Ureter (tissue), 1 donor: ENCODE results near the gene ADD1. TPM values are rescaled to one million over a fixed set of nuclear protein-coding genes. Genes with fewer than 3 reads are reported as not detected.
"Not testable (repeated sequence)": the region's sequence is repeated elsewhere in the genome, so short reads cannot be mapped to it uniquely, and the experiment has no call there.

Experiments
- DNase-seq: peaks from one replicate; pipeline ENCODE4 v3.0.0-alpha.2; 2020; ENCODE audit warnings: low spot score
- total RNA-seq: library from RNA; stranded (reverse); gene quantifications from one replicate; pipeline ENCODE4 v1.2.4, GENCODE V29; 2023
- donor health status: DM: yes; HTN: yes; CAD: no.

The ADD1 gene
- total RNA-seq, 1 donor from 2014 or later, result 416 TPM

DNA sequence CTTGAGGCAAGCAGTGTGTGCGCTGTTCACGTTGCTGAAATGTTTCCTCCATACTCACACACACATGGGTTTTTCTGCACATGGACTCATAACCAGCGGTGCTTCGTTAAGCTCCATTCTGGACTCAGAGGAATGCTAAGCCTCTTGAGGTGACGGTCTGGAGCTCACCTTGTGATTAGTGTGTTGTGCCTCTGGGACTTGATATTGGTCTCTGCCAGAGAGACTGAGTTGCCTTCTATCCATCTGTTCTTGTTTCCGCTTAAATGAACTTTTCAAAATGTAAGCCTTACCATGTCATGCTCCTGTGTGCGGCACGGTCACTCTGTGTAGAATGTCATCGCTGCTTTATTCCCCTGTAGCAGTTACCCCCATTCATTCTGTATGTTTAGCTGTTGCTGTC is 42.5 kb downstream of the ADD1 start:
- DNase-seq, result no peak

DNA sequence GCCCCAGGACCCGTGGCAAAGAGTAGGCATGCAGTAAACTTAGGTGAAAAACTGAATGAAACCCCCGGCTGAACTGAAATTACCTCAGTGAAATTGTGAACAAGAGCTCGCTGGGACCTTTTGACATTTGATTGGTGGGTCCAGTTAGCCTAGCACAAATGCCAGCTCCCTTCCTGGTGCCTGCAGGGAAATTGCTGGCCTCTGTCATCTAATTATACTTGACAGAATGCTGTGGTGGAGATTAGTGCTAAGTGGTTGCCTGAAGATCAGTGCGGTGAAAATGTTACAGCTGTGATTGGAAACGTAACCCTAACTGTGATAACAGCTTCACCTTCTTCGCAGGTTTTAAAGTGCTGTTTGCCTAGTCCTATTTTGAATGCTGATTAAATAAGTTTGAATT is 43.0 kb downstream of the ADD1 start:
- DNase-seq, result no peak

DNA sequence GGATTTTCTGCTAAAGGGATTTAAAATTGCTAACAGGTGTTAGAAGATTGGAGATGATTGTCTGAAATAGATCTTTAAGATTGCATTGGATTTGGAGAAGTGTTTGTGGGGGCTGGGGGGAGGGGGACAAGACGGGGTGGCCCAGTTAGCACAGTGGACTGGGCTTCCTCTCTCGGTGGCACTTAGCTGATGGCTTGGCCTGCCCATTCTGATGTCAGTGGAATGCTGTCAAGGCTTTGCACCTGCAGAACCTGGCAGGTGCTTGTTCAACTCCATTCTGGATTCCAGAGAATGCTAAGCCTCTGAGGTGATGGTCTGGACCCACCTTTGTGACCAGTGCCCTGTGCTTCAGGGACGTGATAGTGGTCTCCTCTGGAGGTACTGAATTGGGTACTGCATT is 43.7 kb downstream of the ADD1 start:
- DNase-seq, result no peak

DNA sequence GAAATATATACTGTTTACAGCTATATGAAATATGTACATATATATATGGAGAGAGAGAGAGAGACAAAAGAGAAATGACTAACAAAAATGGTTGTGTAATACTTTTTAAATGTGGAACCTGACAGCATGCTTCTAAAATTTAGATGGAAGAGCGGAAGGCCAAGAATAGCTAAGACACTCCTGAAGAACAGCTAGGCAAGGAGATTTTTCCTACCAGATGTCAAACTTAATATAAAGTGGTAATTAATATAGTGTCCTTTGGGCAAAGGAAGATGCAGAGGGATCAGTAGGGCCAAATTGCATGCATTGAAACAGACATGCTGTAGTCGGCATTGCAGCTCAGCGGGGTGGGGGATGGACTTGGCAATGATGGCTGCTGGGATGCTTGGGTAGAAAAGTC is 45.2 kb downstream of the ADD1 start:
- DNase-seq, result no peak

DNA sequence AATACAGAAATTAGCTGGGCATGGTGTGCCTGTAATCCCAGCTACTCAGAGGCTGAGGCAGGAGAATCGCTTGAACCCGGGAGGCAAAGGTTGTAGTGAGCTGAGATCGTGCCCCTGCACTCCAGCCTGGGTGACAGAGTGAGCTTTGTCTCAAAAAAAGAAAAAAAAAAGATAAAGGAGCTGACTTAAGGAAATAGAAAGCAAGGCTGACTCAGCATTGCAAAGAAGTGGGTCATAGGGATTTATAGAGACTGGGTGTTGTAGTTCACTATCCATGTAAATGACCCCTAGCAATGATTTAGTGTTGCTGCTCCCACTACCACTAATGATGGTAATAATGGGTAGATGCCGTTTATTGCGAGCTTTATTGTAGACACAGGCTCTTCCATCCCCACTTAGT is 47.6 kb downstream of the ADD1 start:
- no peak for DNase-seq

DNA sequence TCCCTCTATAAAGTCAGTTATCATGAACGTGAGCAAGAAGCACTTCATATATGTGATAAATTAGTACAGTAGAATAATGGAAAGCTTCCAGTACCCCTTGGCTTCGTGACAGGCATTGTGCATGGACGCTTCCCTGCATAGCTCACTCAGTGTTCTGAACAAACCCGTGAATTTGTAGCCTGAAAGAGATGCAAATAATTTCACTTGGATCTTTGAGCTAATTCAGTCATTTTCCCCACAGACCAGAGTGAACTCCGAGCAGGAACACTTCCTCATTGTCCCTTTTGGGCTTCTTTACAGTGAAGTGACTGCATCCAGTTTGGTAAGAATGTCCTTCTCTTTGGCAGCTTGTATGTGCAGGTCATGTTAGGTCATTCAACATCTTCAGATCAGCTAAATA is 50.1 kb downstream of the ADD1 start:
- no peak for DNase-seq

DNA sequence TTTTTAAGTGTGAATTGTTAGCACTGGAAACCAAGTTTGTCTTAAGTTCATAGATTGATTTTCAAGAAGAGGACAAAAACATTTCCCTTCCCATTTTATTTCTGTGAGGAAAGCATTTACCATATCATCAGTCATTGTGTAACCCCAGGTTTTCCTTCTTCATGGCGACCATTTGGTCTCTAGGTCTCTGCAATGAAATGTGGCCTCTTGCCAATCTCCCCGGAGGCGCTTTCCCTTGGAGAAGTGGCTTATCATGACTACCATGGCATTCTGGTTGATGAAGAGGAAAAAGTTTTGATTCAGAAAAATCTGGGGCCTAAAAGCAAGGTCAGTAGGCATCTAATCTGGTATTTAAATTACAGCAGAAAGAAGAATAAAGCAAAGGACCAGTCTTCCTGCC is 54.4 kb downstream of the ADD1 start:
- DNase-seq, result no peak

DNA sequence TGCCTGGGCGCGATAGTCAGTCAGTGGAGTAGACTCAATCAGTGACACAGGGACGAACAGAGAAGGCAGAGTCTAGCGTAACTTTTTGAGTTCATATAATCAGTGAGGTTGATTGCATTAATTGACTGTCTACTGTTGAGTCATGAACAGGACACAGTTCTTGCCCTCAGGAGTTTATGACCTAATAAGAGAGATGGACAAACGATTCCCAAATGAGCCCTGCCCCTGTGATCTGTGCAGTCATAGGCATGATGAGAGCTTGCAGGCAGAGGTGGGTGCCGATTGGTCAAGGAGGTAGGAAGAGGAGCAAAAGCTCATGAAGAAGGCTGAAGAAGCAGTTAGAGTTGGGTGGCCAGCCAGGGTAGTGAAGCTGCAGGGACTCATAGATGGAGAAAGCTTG is 57.1 kb downstream of the ADD1 start:
- DNase-seq, result no peak

DNA sequence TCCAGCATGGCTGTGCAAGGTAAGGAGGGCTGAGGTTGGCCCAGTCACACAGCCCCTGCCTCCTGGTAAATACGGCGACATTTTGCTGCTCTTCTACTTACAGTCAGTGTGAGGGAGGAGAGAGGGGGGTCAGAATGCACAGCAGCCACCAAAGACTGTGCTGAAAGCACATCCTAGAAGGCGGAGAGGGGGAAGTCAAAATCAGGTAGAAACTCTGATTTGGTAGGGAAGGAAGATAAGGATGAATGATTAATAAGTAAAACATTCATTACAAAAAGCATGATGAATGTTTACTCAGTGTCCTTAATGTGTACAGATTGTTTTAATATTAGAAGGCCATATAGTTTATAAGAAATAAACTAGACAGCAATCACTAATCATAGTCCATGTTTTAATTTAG is 57.5 kb downstream of the ADD1 start:
- no peak for DNase-seq

DNA sequence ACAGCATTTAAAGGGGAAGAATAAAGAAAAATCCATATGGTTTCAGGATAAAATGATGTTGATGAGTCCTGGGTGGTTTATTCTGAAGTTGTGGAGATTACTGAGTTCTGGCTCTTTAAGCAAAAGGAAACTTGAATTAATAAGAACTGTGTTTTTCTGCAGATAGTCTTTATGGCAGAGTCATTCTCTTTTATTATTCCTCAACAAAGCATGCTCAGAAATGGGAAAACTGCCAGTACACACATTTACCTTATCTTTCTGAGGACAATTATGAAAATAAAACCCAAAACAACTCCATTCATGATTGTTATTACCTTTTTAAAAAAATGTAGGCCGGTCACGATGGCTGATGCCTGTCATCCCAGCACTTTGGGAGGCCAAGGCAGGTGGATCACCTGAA is 58.5 kb downstream of the ADD1 start:
- DNase-seq, result no peak

DNA sequence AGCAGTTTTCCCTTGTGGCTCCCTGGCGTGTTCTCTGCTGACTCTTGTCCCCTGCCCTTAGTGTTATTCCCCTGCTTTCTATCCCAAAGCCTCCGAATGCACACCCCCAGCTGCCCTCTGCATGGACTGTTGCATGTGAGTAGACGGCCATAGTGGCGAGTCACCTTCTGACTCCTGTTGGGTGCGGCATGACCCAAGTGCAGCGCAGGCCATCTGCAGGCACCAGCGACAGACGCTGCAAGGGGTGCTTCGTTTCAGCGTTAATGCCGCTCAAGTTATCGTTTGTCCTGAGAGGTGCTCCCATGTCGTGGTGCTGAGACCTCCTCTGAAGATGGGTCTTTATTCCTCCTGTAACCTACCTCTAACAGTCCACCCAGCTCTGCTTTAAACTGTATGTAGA is 61.9 kb downstream of the ADD1 start:
- DNase-seq, result no peak

DNA sequence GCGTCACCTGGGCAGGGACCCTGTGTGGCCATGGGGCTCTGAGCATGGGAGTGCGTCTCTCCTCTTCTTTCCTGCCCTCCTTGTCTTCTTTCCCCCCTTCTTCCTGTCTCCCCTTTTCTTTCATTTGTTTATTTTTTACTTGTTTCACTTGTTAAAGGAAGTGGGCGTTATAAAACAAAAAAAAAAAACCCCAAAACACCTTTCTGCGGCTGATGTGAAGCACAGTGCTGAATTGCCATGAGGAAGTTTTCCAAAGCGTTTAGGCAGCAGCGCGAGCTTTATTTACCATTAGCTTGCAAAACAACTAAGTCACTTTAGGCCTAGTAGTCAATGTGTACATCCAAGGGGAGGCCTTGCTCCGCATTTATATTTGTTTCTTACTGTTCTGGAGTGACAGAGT is 62.6 kb downstream of the ADD1 start:
- DNase-seq, result no peak

DNA sequence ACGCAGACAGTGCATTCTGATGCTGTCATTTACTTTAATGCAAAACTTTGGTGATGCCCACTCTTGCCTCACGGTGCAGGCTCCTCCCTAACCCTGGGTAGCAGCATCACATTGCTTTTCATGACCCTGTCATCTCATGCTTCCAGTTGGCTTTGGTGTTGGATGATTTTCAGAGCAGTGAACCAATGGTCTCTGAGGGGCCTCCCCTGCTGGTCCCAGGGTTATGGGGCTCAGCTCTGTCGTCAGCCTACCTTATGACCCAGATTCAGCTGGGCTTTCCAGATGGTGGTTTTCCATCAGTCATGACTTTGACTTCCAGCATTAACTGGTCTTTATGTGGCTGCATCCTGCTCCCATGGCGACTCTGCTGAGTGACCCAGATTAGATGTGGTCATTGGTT is 63.6 kb downstream of the ADD1 start:
- no peak for DNase-seq

DNA sequence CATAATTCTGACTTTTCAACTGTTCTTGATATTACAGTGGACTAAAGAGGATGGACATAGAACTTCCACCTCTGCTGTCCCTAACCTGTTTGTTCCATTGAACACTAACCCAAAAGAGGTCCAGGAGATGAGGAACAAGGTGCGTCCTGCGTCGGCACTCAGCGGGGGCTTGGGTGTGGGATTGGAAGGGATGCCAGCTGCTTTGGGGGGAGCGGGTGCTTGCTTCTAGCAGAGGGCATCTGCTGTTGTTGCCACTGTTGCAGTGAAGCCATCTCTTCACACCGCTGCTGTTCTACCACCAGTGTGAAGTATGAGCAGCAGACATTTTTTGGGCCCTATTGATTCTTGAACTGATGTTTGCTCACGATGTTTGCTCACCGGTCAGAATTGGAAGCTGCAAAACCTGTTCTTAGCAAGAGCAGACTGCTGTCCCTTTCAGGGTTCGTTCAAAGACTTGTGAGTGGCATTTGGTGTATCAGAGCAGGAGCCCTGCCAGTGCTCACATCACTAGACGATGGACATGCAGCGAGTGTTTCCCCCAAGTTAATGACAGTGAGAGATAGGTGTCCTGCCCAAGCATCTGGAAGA is 64.2 kb downstream of the ADD1 start:
- DNase-seq, result no peak

DNA sequence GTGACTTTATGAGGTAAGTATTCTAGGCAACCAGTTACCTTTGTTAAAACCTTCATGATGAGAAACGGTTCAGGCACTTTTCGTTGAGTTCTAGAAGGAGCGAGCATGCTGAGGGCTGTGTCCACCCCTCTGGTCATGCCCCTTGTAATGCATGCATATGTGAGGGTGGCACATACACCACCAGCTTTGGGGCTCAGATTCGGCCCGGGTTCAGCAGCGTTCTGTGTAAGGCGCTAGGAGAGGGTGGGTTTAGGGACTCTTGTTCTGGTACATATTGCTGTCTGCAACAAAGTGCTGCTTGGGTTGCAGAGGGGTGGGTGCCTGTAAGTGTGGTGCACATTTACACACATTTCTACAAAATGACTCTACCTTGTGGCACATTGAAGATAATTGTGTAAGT is 65.0 kb downstream of the ADD1 start:
- no peak for DNase-seq

DNA sequence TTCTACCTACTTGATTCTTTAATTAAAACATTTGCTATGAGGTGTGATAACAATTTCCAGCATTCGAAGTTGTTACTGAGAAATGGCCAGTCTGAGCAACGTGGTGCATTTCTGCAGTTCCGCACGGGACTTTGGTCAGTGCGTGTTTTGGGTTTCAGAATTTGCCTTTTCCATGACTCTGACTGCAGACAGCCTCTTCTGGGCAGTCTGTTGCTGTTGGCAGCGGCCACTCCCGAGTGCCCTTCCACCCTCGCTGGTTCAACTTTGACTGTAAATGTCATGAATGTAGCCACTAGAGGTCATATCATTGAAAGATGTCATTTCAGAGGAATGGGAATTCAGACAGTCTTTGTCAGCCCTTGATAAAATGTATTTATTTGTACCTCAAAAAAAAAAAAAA is 65.9 kb downstream of the ADD1 start:
- DNase-seq, result no peak

DNA sequence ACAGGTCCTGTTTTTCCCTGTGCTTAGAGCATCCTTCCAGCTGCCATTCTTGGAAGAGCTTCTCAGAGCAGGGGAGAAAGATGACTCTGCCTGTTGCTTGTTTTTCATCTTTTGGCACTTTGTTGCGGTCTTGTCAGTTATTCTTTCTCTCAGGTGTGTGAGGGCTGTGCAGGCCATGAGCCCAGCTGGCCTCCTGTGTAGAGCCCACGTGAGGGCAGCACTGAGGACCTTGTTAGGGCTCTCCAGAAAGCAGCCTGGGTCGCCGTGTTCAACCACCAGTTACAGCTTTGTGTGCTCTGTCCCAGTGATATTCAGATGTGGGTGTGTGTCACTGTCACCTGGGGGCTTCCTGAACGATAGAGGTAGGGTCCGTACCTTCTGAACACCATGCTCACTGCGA is 66.8 kb downstream of the ADD1 start:
- DNase-seq, result no peak

DNA sequence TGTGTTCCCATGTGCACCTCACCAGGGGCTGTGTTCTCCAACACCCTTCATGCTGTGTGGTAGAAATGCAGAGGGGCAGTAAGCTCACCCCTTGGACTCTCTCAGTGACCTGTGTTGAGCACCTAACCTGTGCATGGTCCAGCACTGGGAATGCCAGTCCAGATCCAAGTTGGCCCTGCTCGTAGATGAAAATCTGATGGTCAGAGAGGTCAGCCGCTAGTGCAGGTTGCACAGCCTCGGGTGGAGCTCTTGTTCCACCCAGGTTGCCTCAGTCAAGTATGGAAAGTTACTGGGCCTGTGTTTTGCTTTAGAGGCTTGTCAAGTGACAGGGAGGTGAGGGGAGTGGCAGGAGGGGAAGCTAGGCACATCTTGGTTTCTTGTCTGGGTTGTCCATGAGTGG is 68.2 kb downstream of the ADD1 start:
- no peak for DNase-seq

DNA sequence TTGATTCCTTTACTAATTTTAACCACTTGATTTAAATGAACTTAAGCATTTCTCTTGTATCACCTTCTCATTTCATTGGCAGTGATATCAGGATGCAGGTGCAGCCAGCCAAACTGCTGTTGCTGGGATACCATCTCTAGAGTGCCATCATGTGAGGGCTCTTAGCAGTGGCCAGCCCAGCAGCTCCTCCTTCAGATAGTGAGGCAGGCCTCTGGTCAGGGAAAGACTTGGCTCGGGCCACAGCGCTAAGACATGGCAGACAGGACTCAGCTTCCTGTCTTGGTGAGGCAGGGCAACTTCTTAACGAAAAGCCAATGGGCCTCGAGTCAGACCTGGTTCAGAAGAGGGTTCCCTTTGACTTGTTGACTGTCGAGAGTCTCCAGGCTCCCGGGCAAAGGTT is 69.5 kb downstream of the ADD1 start:
- DNase-seq, result no peak

DNA sequence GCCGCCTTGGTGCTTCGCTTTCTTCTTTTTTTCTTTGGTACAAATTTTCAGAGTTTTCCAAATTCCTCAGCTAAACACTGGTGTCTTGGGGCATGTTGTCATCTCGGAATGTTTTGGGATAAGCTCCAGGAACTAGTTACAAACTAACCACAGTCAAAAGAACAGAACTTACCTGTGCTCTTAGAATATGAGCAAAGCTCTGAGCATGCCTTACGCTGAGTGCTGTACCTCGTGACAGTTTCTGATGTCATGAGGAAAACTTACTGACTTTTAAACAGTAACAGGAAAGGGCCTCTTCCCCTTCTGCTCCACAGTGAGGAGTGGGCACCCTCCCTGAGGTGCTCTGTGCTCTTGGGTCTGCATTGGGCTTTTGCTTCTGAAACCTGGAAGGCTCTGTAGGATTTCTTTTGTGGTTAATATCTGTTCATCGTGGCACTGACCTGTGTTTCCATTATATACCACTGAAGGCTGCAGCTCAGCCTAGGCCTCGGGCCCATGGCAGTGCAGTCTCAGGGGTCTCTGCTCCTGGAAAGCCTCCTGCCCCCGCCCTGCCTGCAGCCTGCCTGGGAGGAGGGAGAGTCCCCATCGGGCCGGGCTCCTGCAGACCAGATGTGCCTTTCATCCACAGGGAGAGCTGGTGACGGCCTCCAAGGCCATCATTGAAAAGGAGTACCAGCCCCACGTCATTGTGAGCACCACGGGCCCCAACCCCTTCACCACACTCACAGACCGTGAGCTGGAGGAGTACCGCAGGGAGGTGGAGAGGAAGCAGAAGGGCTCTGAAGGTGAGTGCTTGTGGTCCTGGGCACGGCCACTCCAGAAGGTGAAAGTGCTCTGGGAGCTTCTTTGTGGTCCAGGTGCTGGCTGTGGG is 70.8 kb downstream of the ADD1 start:
- no peak for DNase-seq

DNA sequence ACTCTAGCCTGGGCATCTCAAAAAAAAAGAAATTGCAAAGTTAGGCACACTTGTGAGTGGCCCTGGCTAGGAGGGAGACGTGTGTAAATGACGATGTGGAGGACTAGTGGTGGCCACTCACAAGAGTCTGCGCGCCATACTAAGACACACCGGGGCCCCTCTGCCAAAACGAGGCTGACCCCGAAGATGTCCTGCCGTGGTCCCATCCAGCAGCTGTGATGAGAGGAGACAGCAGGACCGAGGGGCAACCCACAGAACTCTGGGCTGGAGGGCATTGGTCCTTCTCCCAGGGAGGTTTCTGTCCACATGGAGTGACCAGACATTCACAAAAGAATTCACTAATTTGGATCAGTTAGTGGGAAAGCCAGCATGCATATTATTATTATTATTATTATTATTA is 72.1 kb downstream of the ADD1 start:
- no peak for DNase-seq

DNA sequence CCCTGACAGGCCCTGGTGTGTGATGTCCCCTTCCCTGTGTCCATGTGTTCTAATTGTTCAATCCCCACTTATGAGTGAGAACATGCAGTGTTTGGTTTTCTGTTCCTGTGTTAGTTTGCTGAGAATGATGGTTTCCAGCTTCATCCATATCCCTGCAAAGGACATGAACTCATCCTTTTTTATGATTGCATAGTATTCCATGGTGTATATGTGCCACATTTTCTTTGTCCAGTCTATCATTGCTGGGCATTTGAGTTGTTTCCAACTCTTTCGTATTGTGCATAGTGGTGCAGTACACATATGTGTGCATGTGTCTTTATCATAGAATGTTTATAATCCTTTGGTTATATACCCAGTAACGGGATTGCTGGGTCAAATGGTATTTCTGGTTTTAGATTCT is 73.1 kb downstream of the ADD1 start:
- not testable (repeated sequence) for DNase-seq

DNA sequence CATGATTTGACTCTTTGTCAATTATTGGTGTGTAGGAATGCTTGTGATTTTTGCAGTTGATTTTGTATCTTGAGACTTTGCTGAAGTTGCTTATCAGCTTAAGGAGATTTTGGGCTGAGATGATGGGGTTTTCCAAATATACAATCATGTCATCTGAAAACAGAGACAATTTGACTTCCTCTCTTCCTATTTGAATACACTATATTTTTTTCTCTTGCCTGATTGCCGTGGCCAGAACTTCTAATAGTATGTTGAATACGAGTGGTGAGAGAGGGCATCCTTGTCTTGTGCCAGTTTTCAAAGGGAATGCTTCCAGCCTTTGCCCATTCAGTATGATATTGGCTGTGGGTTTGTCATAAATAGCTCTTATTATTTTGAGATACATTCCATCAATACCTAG is 74.7 kb downstream of the ADD1 start:
- DNase-seq, result not testable (repeated sequence)

DNA sequence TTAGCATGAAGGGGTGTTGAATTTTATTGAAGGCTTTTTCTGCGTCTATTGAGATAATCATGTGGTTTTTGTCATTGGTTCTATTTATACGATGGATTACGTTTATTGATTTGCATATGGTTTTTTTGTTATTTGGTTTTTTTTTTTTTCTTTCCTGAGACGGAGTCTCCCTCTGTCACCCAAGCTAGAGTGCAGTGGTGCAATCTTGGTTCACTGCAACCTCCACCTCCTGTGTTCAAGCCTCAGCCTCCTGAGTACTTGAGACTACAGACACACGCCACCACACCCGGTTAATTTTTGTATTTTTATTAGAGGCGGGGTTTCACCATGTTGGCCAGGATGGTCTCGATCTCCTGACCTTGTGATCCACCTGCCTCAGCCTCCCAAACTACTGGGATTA is 75.1 kb downstream of the ADD1 start:
- not testable (repeated sequence) for DNase-seq
